HepG2 (cell line): ENCODE measurements around the gene VPS25.

Experiments
- CBFB ChIP-seq: sonication (generic); formaldehyde crosslinking; IDR thresholded peaks from 2 replicates; pipeline ENCODE4 v1.4.0; 2020; ENCODE audit warnings: missing genetic modification reagents
- IKZF4 ChIP-seq: sonication (generic); formaldehyde crosslinking; IDR thresholded peaks from 2 replicates; pipeline ENCODE4 v1.5.1; 2020; ENCODE audit warnings: borderline replicate concordance, mild to moderate bottlenecking, low read depth, missing genetic modification reagents; ENCODE audit errors: not compliant biosample characterization
- JUND ChIP-seq: sonication (generic); formaldehyde crosslinking; IDR thresholded peaks from 2 replicates; pipeline ENCODE4 v1.8.0; 2022; ENCODE audit warnings: mild to moderate bottlenecking, missing genetic modification reagents
- LCORL ChIP-seq, 2 experiments: fragments of 450-650 bp in 1 of 2; sonication (generic) in 1 of 2; formaldehyde crosslinking in 1 of 2; IDR thresholded peaks; 2 replicates each; pipeline versions ENCODE4 v1.5.0 to v1.6.1; 2017 to 2020; ENCODE audit warnings: antibody characterized with exemption in 1 of 2, missing genetic modification reagents in 1 of 2
- MAFG ChIP-seq: sonication (generic); formaldehyde crosslinking; IDR thresholded peaks from 2 replicates; pipeline ENCODE4 v1.5.1; 2020; ENCODE audit warnings: mild to moderate bottlenecking, missing genetic modification reagents
- POLR2AphosphoS5 ChIP-seq: IDR thresholded peaks from 2 replicates; pipeline ENCODE4 v1.6.1; 2012; ENCODE audit warnings: low read depth, low read length
- SCMH1 ChIP-seq: sonication (generic); formaldehyde crosslinking; IDR thresholded peaks from 2 replicates; pipeline ENCODE4 v1.9.0; 2021; ENCODE audit warnings: missing genetic modification reagents, mild to moderate bottlenecking, borderline replicate concordance
- SMAD3 ChIP-seq: sonication (generic); formaldehyde crosslinking; IDR thresholded peaks from 2 replicates; pipeline ENCODE4 v1.4.0; 2020; ENCODE audit warnings: missing genetic modification reagents
- SRY ChIP-seq: sonication (generic); formaldehyde crosslinking; IDR thresholded peaks from 2 replicates; pipeline ENCODE4 v1.8.0; 2022; ENCODE audit warnings: mild to moderate bottlenecking, missing genetic modification reagents
- TAF1 ChIP-seq: sonication (generic); formaldehyde crosslinking; IDR thresholded peaks from 2 replicates; pipeline ENCODE4 v1.4.0; 2020; ENCODE audit warnings: missing genetic modification reagents
- TCF7L2 ChIP-seq: IDR thresholded peaks from 2 replicates; pipeline ENCODE4 v1.6.1; 2011; ENCODE audit warnings: mild to moderate bottlenecking, low read depth, low read length, moderate library complexity
- ZNF292 ChIP-seq: sonication (generic); formaldehyde crosslinking; IDR thresholded peaks from 2 replicates; pipeline ENCODE4 v1.8.1; 2022; ENCODE audit warnings: mild to moderate bottlenecking, low read depth, missing genetic modification reagents, borderline replicate concordance
- ZNF768 ChIP-seq: sonication (generic); formaldehyde crosslinking; IDR thresholded peaks from 2 replicates; pipeline ENCODE4 v1.4.0; 2020; ENCODE audit warnings: missing genetic modification reagents
- TF ChIP-seq, protein P1 (sequence below): sonication (generic); formaldehyde crosslinking; IDR thresholded peaks from 2 replicates; pipeline ENCODE4 v1.5.0; 2020; ENCODE audit warnings: mild to moderate bottlenecking, missing genetic modification reagents, moderate library complexity

DNA sequence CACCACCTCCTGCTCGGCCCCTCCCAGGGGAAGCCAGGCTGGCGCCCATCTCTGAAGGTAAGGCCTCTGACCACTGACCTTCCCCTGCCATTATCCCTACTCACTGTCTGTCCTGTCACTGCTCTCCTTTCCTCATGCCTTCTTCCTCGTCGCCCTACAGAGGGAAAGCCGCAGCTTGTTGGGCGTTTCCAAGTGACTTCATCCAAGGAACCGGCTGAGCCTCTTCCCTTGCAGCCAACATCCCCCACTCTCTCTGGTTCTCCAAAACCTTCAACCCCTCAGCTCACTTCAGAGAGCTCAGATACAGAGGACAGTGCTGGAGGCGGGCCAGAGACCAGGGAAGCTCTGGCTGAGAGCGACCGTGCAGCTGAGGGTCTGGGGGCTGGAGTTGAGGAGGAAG lies 22.2 kb downstream of the VPS25 start:
- no peak for TF ChIP-seq POLR2AphosphoS5
- no peak for TF ChIP-seq TCF7L2
- no peak for TF ChIP-seq ZNF768
- no peak for TF ChIP-seq CBFB (CRISPR knock-in tag)
- no peak for TF ChIP-seq TAF1 (CRISPR knock-in tag)
- no peak for TF ChIP-seq MAFG (CRISPR knock-in tag)
- TF ChIP-seq, protein P1, sequence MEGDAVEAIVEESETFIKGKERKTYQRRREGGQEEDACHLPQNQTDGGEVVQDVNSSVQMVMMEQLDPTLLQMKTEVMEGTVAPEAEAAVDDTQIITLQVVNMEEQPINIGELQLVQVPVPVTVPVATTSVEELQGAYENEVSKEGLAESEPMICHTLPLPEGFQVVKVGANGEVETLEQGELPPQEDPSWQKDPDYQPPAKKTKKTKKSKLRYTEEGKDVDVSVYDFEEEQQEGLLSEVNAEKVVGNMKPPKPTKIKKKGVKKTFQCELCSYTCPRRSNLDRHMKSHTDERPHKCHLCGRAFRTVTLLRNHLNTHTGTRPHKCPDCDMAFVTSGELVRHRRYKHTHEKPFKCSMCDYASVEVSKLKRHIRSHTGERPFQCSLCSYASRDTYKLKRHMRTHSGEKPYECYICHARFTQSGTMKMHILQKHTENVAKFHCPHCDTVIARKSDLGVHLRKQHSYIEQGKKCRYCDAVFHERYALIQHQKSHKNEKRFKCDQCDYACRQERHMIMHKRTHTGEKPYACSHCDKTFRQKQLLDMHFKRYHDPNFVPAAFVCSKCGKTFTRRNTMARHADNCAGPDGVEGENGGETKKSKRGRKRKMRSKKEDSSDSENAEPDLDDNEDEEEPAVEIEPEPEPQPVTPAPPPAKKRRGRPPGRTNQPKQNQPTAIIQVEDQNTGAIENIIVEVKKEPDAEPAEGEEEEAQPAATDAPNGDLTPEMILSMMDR (CRISPR knock-in tag): no peak
- TF ChIP-seq LCORL (IDR thresholded peaks at IDR 0.05): no peak
- TF ChIP-seq LCORL (CRISPR knock-in tag; IDR thresholded peaks at IDR 0.05): no peak
- no peak for TF ChIP-seq SMAD3 (CRISPR knock-in tag)
- TF ChIP-seq JUND (CRISPR knock-in tag): no peak
- TF ChIP-seq IKZF4 (CRISPR knock-in tag): no peak
- TF ChIP-seq ZNF292: no peak
- no peak for TF ChIP-seq SCMH1
- TF ChIP-seq SRY (CRISPR knock-in tag): no peak
